Measurements from ENCODE around the gene SHANK1.

DNA sequence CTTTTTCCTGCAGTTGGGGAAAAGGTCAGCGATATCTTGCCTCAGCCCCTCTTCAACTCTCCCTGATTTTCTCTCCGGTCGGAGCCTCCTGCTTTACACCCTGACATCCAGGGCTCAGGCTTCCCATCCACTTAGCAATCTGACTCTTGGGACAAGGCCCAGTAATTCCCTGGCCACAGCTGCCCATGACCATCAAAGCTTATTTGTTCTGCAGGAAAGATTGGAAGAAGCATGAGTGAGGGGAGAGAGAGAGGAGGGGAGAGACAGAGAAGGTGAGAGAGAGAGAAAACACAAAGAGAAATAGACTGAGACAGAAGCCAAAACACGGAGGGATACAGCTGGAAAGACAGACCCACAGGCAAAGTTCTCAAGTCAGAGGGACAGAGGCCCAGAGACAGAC is 93.6 kb downstream of the SHANK1 start:
- TF ChIP-seq, protein P1, sequence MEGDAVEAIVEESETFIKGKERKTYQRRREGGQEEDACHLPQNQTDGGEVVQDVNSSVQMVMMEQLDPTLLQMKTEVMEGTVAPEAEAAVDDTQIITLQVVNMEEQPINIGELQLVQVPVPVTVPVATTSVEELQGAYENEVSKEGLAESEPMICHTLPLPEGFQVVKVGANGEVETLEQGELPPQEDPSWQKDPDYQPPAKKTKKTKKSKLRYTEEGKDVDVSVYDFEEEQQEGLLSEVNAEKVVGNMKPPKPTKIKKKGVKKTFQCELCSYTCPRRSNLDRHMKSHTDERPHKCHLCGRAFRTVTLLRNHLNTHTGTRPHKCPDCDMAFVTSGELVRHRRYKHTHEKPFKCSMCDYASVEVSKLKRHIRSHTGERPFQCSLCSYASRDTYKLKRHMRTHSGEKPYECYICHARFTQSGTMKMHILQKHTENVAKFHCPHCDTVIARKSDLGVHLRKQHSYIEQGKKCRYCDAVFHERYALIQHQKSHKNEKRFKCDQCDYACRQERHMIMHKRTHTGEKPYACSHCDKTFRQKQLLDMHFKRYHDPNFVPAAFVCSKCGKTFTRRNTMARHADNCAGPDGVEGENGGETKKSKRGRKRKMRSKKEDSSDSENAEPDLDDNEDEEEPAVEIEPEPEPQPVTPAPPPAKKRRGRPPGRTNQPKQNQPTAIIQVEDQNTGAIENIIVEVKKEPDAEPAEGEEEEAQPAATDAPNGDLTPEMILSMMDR (IDR thresholded peaks at IDR 0.05; ENCODE audit: insufficient read depth, low read length): no peak
- TF ChIP-seq, protein P2, sequence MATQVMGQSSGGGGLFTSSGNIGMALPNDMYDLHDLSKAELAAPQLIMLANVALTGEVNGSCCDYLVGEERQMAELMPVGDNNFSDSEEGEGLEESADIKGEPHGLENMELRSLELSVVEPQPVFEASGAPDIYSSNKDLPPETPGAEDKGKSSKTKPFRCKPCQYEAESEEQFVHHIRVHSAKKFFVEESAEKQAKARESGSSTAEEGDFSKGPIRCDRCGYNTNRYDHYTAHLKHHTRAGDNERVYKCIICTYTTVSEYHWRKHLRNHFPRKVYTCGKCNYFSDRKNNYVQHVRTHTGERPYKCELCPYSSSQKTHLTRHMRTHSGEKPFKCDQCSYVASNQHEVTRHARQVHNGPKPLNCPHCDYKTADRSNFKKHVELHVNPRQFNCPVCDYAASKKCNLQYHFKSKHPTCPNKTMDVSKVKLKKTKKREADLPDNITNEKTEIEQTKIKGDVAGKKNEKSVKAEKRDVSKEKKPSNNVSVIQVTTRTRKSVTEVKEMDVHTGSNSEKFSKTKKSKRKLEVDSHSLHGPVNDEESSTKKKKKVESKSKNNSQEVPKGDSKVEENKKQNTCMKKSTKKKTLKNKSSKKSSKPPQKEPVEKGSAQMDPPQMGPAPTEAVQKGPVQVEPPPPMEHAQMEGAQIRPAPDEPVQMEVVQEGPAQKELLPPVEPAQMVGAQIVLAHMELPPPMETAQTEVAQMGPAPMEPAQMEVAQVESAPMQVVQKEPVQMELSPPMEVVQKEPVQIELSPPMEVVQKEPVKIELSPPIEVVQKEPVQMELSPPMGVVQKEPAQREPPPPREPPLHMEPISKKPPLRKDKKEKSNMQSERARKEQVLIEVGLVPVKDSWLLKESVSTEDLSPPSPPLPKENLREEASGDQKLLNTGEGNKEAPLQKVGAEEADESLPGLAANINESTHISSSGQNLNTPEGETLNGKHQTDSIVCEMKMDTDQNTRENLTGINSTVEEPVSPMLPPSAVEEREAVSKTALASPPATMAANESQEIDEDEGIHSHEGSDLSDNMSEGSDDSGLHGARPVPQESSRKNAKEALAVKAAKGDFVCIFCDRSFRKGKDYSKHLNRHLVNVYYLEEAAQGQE (IDR thresholded peaks at IDR 0.05; ENCODE audit: insufficient replicate concordance, low read depth): no peak
- TF ChIP-seq GABPA (IDR thresholded peaks at IDR 0.05; ENCODE audit: low read depth): no peak

All from HL-60 (cell line).